SK-N-MC (cell line): ENCODE measurements around the gene LSM3.

Source experiments
- EZH2 ChIP-seq: fragments of 200-600 bp; sonication (generic); IDR thresholded peaks from one replicate; pipeline ENCODE4 v1.6.1; 2017; ENCODE audit warnings: antibody characterized with exemption
- FOXP2 ChIP-seq: optimal IDR thresholded peaks from 2 replicates; pipeline ENCODE3; 2011; ENCODE audit warnings: mild to moderate bottlenecking, moderate library complexity; ENCODE audit not compliant: insufficient read depth; ENCODE audit errors: extremely low read length, control extremely low read depth
- POLR2AphosphoS5 ChIP-seq: IDR thresholded peaks from 2 replicates; pipeline ENCODE4 v1.6.1; 2012; ENCODE audit warnings: mild to moderate bottlenecking, low read depth, low read length, borderline replicate concordance

- TF ChIP-seq POLR2AphosphoS5 (no peak), EZH2 (no peak), FOXP2 (no peak)
Measured at GRCh38 chr3:14224895-14225294, 46.3 kb downstream of the LSM3 start.
